IMR-90 (cell line): ENCODE results near the gene NHLRC1. TPM values are rescaled to one million over a fixed set of nuclear protein-coding genes. Genes with fewer than 3 reads are reported as not detected.

ENCODE experiments used
- ATAC-seq: fragments of 200-7000 bp; cut with Tn5 transposase; 2 replicates; pipeline ENCODE4 v1.9.1; 2020; ENCODE audit warnings: low read depth, mild to moderate bottlenecking, moderate library complexity
- BruUV-seq: library from RNA; stranded (reverse); fragments of 400-500 nt; replicated peaks from 2 replicates; lab custom pipeline; 2021; lab: Mats Ljungman, UMichigan
- CTCF ChIA-PET: fragments of 300-600 bp; formaldehyde crosslinking; extraction: SDS; loops from one replicate; lab custom pipeline; 2021; ENCODE audit warnings: antibody characterized with exemption; lab: Yijun Ruan, JAX
- POLR2A ChIA-PET: fragments of 300-600 bp; sonication (Branson Sonifier 250); formaldehyde crosslinking; loops from one replicate; lab custom pipeline; 2022; ENCODE audit warnings: antibody characterized with exemption; ENCODE audit not compliant: unreplicated experiment; lab: Charles Lee
- DNase-seq: peaks from one replicate; pipeline ENCODE4 v3.0.0; 2013
- H2AFZ ChIP-seq: replicated peaks from 2 replicates; pipeline ENCODE3; 2013; ENCODE audit warnings: low read length, mild to moderate bottlenecking; ENCODE audit not compliant: poor library complexity
- H2AK5ac ChIP-seq: 2 replicates; pipeline ENCODE4 v1.6.1; 2013; ENCODE audit warnings: low read depth, low read length, inconsistent platforms
- H2AK9ac ChIP-seq: replicated peaks from 2 replicates; pipeline ENCODE3; 2013; ENCODE audit warnings: mild to moderate bottlenecking, low read depth, low read length, moderate library complexity; ENCODE audit not compliant: poor library complexity
- H2BK120ac ChIP-seq: 2 replicates; pipeline ENCODE4 v1.6.1; 2013; ENCODE audit warnings: low read depth, low read length, inconsistent platforms
- H2BK15ac ChIP-seq: 3 replicates; pipeline ENCODE4 v1.6.1; 2013; ENCODE audit warnings: low read depth, low read length, inconsistent platforms
- H2BK20ac ChIP-seq: 2 replicates; pipeline ENCODE4 v1.6.1; 2013; ENCODE audit warnings: low read depth, mild to moderate bottlenecking, inconsistent platforms, low read length, moderate library complexity
- H2BK5ac ChIP-seq: 2 replicates; pipeline ENCODE4 v1.6.1; 2013; ENCODE audit warnings: mild to moderate bottlenecking, low read depth, low read length, inconsistent platforms; ENCODE audit not compliant: poor library complexity, severe bottlenecking
- H3K14ac ChIP-seq: replicated peaks from 2 replicates; pipeline ENCODE4 v1.6.1; 2013; ENCODE audit warnings: low read depth, low read length, inconsistent platforms
- H3K18ac ChIP-seq: 2 replicates; pipeline ENCODE4 v1.6.1; 2013; ENCODE audit warnings: low read depth, low read length, control low read depth
- H3K23ac ChIP-seq: 2 replicates; pipeline ENCODE4 v1.6.1; 2013; ENCODE audit warnings: low read depth, low read length, inconsistent platforms
- H3K27ac ChIP-seq: 2 replicates; pipeline ENCODE4 v1.5.1; 2013; ENCODE audit warnings: mild to moderate bottlenecking, control low read depth, low read length; ENCODE audit not compliant: insufficient read depth
- H3K27me3 ChIP-seq: 2 replicates; pipeline ENCODE4 v1.6.1; 2013; ENCODE audit warnings: low read length; ENCODE audit not compliant: control insufficient read depth, insufficient read depth
- H3K36me3 ChIP-seq: 2 replicates; pipeline ENCODE4 v1.6.1; 2013; ENCODE audit warnings: low read length, mixed read lengths; ENCODE audit not compliant: control insufficient read depth, insufficient read depth
- H3K4ac ChIP-seq: 2 replicates; pipeline ENCODE4 v1.6.1; 2013; ENCODE audit warnings: low read depth, low read length, inconsistent platforms
- H3K4me1 ChIP-seq: 2 replicates; pipeline ENCODE4 v1.6.1; 2013; ENCODE audit warnings: low read length, mixed read lengths; ENCODE audit not compliant: control insufficient read depth, insufficient read depth
- H3K4me2 ChIP-seq: 2 replicates; pipeline ENCODE4 v1.6.1; 2013; ENCODE audit warnings: low read depth, mild to moderate bottlenecking, control low read depth, low read length, moderate library complexity
- H3K4me3 ChIP-seq: 2 replicates; pipeline ENCODE4 v1.5.1; 2013; ENCODE audit warnings: low read depth, mild to moderate bottlenecking, control low read depth, low read length, moderate library complexity; ENCODE audit not compliant: insufficient read depth
- H3K56ac ChIP-seq: 2 replicates; pipeline ENCODE4 v1.6.1; 2013; ENCODE audit warnings: low read length, inconsistent platforms; ENCODE audit not compliant: insufficient read depth; ENCODE audit errors: extremely low read depth
- H3K79me1 ChIP-seq, 2 experiments: 2 replicates each; pipeline ENCODE4 v1.6.1; 2013; ENCODE audit warnings: low read length in 2 of 2, inconsistent platforms in 1 of 2, low read depth in 1 of 2
- H3K9ac ChIP-seq: 2 replicates; pipeline ENCODE4 v1.6.1; 2013; ENCODE audit warnings: low read depth, low read length, control low read depth
- H3K9me1 ChIP-seq: 2 replicates; pipeline ENCODE4 v1.6.1; 2013; ENCODE audit warnings: low read length, inconsistent platforms; ENCODE audit not compliant: insufficient read depth
- H3K9me3 ChIP-seq: 2 replicates; pipeline ENCODE4 v1.6.1; 2013; ENCODE audit warnings: low read length; ENCODE audit not compliant: control insufficient read depth, insufficient read depth
- H4K20me1 ChIP-seq: 2 replicates; pipeline ENCODE4 v1.6.1; 2013; ENCODE audit warnings: low read length, inconsistent platforms; ENCODE audit not compliant: insufficient read depth
- H4K5ac ChIP-seq: 2 replicates; pipeline ENCODE4 v1.6.1; 2013; ENCODE audit warnings: mild to moderate bottlenecking, low read depth, low read length, control low read depth
- H4K8ac ChIP-seq, 2 experiments: 2 replicates each; pipeline ENCODE4 v1.6.1; 2013; ENCODE audit warnings: low read depth in 2 of 2, low read length in 2 of 2, control low read depth in 1 of 2, inconsistent platforms in 1 of 2
- H4K91ac ChIP-seq: 2 replicates; pipeline ENCODE4 v1.6.1; 2013; ENCODE audit warnings: low read depth, low read length, inconsistent platforms; ENCODE audit not compliant: insufficient read depth
- CHD1 ChIP-seq: IDR thresholded peaks from 2 replicates; pipeline ENCODE4 v1.6.1; 2012; ENCODE audit warnings: low read depth, low read length, improper control_type of control experiment
- MAZ ChIP-seq: IDR thresholded peaks from 2 replicates; pipeline ENCODE4 v1.6.1; 2012; ENCODE audit warnings: low read depth, mild to moderate bottlenecking, low read length, improper control_type of control experiment, moderate library complexity, borderline replicate concordance
- MXI1 ChIP-seq: IDR thresholded peaks from 2 replicates; pipeline ENCODE4 v1.6.1; 2012; ENCODE audit warnings: low read depth, mild to moderate bottlenecking, low read length, moderate library complexity, borderline replicate concordance
- RFX5 ChIP-seq: IDR thresholded peaks from 2 replicates; pipeline ENCODE4 v1.8.0; 2012; ENCODE audit warnings: low read depth, mild to moderate bottlenecking, low read length, moderate library complexity
- WGBS, 2 experiments: methylation state at CpG; one replicate each; pipeline versions ENCODE4 v1.1.5 to v1.1.7; 2013; ENCODE audit warnings: missing lambda C conversion rate in 2 of 2; ENCODE audit not compliant: insufficient read length in 1 of 2; ENCODE audit errors: extremely low coverage in 2 of 2; 5-methylcytosine and 5-hydroxymethylcytosine counted together
- dilution Hi-C: fragments of 300-500 bp; cut with HindIII; formaldehyde crosslinking; loops from one replicate; pipeline ENCODE4 v1.14.3; 2018; ENCODE audit warnings: low sequenced_read_pairs; ENCODE audit not compliant: unreplicated experiment
- in situ Hi-C: fragments of 300-500 bp; cut with MboI; formaldehyde crosslinking; loops from 3 replicates; pipeline ENCODE4 v1.14.3; 2019; ENCODE audit warnings: low sequenced_read_pairs, inconsistent platforms, mixed read lengths
- intact Hi-C: fragments of 100-400 bp; cut with micrococcal nuclease; formaldehyde crosslinking; loops from 2 replicates; pipeline ENCODE4 v1.10.0; 2022
- polyA plus RNA-seq, 3 experiments: library from polyadenylated mRNA; depleted of rRNA; stranded (reverse); fragments of >200 nt; gene quantifications; 2 replicates each; pipeline ENCODE4 v1.2.3, GENCODE V29; 2012; ENCODE audit warnings: low replicate concordance in 1 of 3
- total RNA-seq: library from RNA; depleted of rRNA; stranded (reverse); fragments of >200 nt; gene quantifications from 2 replicates; pipeline ENCODE4 v1.2.3, GENCODE V29; 2012; rRNA removed
- TF ChIP-seq, protein P1 (sequence below): conservative IDR thresholded peaks from 2 replicates; pipeline ENCODE4 v1.5.1; 2012; ENCODE audit warnings: mild to moderate bottlenecking, low read depth, low read length, improper control_type of control experiment
- TF ChIP-seq, protein P2 (sequence below): fragments of 150-350 bp; IDR thresholded peaks from 2 replicates; pipeline ENCODE4 v1.6.1; 2017; ENCODE audit warnings: mild to moderate bottlenecking, antibody characterized with exemption, low read length, low read depth

NHLRC1 gene
- total and polyA plus RNA-seq, 2 of the 4 experiments (the other 2 are of a cell fraction), result 1.1 TPM

DNA sequence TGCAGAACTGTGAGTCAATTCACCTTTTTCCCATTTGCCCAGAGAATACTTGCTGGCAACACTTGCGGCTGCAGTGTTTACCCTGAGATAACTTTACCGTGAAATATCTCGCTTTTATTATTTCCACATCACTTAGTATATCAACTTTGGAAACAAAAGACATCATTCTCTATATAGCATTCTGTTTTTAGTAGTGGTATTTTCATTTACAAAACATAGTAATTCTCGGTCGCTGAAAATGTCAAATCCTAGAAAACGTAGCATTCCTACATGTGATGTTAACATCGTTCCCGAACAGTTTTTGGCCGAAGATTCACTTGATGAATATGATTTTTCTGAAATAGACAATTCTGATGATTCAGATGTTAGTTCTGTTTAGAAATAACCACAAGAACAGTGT is 52.0 kb downstream of the NHLRC1 start:
- Histone ChIP-seq H4K8ac (no peak overlapping the region), H3K23ac (no peak overlapping the region), H3K4ac (no peak overlapping the region), H3K9me3 (peaks cover 5% of the 10 kb centered on the region; the same call in 1 of the 2 replicates), H3K36me3 (no peaks in the 10 kb centered on the region), H3K79me1 (no peaks in the 10 kb centered on the region), H3K4me2 (no peak overlapping the region), H3K4me3 (no peak overlapping the region), H3K56ac (no peak overlapping the region), H2AK9ac (no peak overlapping the region), H3K4me1 (no peaks in the 10 kb centered on the region), H2AFZ (no peak overlapping the region), H2BK120ac (no peak overlapping the region), H2BK5ac (no peak overlapping the region), H3K18ac (no peak overlapping the region), H3K9me1 (no peaks in the 10 kb centered on the region), H4K5ac (no peak overlapping the region), H2BK15ac (no peak overlapping the region), H3K27ac (no peak overlapping the region), H2AK5ac (no peak overlapping the region), H3K9ac (no peak overlapping the region), H4K91ac (no peak overlapping the region), H3K14ac (no peak overlapping the region), H4K20me1 (no peaks in the 10 kb centered on the region), H3K27me3 (peaks cover 2% of the 10 kb centered on the region), H2BK20ac (no peak overlapping the region)
- no TSS peak for BruUV-seq
- dilution Hi-C loops, result no loop called here
- in situ Hi-C loops, result no loop called here
- TF ChIP-seq, protein P1, sequence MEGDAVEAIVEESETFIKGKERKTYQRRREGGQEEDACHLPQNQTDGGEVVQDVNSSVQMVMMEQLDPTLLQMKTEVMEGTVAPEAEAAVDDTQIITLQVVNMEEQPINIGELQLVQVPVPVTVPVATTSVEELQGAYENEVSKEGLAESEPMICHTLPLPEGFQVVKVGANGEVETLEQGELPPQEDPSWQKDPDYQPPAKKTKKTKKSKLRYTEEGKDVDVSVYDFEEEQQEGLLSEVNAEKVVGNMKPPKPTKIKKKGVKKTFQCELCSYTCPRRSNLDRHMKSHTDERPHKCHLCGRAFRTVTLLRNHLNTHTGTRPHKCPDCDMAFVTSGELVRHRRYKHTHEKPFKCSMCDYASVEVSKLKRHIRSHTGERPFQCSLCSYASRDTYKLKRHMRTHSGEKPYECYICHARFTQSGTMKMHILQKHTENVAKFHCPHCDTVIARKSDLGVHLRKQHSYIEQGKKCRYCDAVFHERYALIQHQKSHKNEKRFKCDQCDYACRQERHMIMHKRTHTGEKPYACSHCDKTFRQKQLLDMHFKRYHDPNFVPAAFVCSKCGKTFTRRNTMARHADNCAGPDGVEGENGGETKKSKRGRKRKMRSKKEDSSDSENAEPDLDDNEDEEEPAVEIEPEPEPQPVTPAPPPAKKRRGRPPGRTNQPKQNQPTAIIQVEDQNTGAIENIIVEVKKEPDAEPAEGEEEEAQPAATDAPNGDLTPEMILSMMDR, result no peak
- TF ChIP-seq RFX5 (no peak), CHD1 (no peak), MXI1 (no peak), MAZ (no peak)
- TF ChIP-seq, protein P2, sequence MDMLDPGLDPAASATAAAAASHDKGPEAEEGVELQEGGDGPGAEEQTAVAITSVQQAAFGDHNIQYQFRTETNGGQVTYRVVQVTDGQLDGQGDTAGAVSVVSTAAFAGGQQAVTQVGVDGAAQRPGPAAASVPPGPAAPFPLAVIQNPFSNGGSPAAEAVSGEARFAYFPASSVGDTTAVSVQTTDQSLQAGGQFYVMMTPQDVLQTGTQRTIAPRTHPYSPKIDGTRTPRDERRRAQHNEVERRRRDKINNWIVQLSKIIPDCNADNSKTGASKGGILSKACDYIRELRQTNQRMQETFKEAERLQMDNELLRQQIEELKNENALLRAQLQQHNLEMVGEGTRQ, result no peak
- ChIA-PET POLR2A (no interaction called here), CTCF (no interaction called here)
- 100% methylated on average over 1 of the region's 9 CpGs; no CpG with 5 or more reads in 1 of the 2 experiments for WGBS, 2 experiments
- no peak for ATAC-seq
- DNase-seq, result no peak
- intact Hi-C loops, result no loop called here

Other genes starting within 250 kb of the NHLRC1 start
- 51.8 and 53.0 TPM in 2 replicates for gene KIF13A, start 135.0 kb downstream of the NHLRC1 start, total RNA-seq
- 22.5 and 23.3 TPM in 2 replicates for gene KIF13A, start 135.0 kb downstream of the NHLRC1 start, polyA plus RNA-seq (2012; rRNA removed)
- 10.8 and 22.2 TPM in 2 replicates for gene TPMT, start 32.4 kb upstream of the NHLRC1 start, total RNA-seq
- gene TPMT, start 32.4 kb upstream of the NHLRC1 start, polyA plus RNA-seq (2012; rRNA removed), result 11.3 and 14.1 TPM in 2 replicates
- gene KDM1B, start 32.7 kb upstream of the NHLRC1 start, total RNA-seq, result 16.7 and 16.9 TPM in 2 replicates
- 9.8 and 13.2 TPM in 2 replicates for gene KDM1B, start 32.7 kb upstream of the NHLRC1 start, polyA plus RNA-seq (2012; rRNA removed)
- 33.5 and 82.8 TPM in 2 replicates for gene DEK, start 141.9 kb upstream of the NHLRC1 start, total RNA-seq
- gene DEK, start 141.9 kb upstream of the NHLRC1 start, polyA plus RNA-seq (2012; rRNA removed), result 37.1 and 37.4 TPM in 2 replicates